ENCODE measurements around the gene CKS2.

- TF ChIP-seq CTCF (IDR thresholded peaks at IDR 0.05) = no peak
- TF ChIP-seq POLR2A (IDR thresholded peaks at IDR 0.05) = no peak
- no peak for TF ChIP-seq POLR2AphosphoS5 (IDR thresholded peaks at IDR 0.05)
- TF ChIP-seq EP300 (IDR thresholded peaks at IDR 0.05) = no peak
These were observed 43.0 kb downstream of the CKS2 start for GRCh38 chr9:89353989-89354388.
